ENCODE measurements around the gene RFX1. TPM values are rescaled to one million over a fixed set of nuclear protein-coding genes. Genes with fewer than 3 reads are reported as not detected.
A peak's percentile ranks its signal among the peaks of the same experiment; 100 is the strongest.

The RFX1 gene
- total and polyA plus RNA-seq, 2 donors (not counting 1 experiment from before 2014, with no cell fraction given) = 9.2 to 33.3 TPM

GRCh38 chr19:13966684-13967128 is 39.4 kb downstream of the RFX1 start:
- peaks cover 0 to 48% of the 10 kb centered on the region in 2 experiments for H3K36me3 ChIP-seq (replicated peaks in 1 of 2; ENCODE audit: control extremely low read depth in 1 of 2, control insufficient read depth in 1 of 2, extremely low read depth in 1 of 2, insufficient read depth in 2 of 2, low read length in 1 of 2)
- DNase-seq = peak; percentile 4
- intact Hi-C loops (cut with micrococcal nuclease) = no loop called here

More at GRCh38 chr19:13966684-13967128, 39.4 kb downstream of the RFX1 start:
- no peak for TF ChIP-seq EZH2 (IDR thresholded peaks at IDR 0.05; ENCODE audit: borderline replicate concordance, insufficient read depth, low read depth, low read length, poor library complexity, severe bottlenecking)
- TF ChIP-seq CTCF (IDR thresholded peaks at IDR 0.05) = no peak
- Histone ChIP-seq H3K4me1 (ENCODE audit: control insufficient read depth in 2 of 2, insufficient read depth in 2 of 2, low read length in 2 of 2) (no peaks in the 10 kb centered on the region), H4K20me1 (ENCODE audit: control insufficient read depth, insufficient read depth, low read length, poor library complexity, severe bottlenecking) (no peaks in the 10 kb centered on the region), H3K79me2 (ENCODE audit: control insufficient read depth, insufficient read depth, low read length) (no peaks in the 10 kb centered on the region), H3K4me3 (ENCODE audit: control extremely low read depth in 1 of 5, extremely low read depth in 1 of 5, insufficient read depth in 1 of 5, low read depth in 2 of 5, low read length in 4 of 5) (no peak overlapping the region), H3K9ac (ENCODE audit: low read length) (no peak overlapping the region), H2AFZ (ENCODE audit: insufficient read depth, low read depth, low read length, poor library complexity, severe bottlenecking) (no peak overlapping the region), H3K27ac (ENCODE audit: low read length in 2 of 2) (no peak overlapping the region), H3K27me3 (replicated peaks in 1 of 4; ENCODE audit: control extremely low read depth in 1 of 4, control insufficient read depth in 3 of 4, insufficient read depth in 4 of 4, low read length in 3 of 4) (no peaks in the 10 kb centered on the region), H3K9me3 (ENCODE audit: control extremely low read depth in 1 of 3, control insufficient read depth in 2 of 3, insufficient read depth in 1 of 3, low read length in 2 of 3) (peaks cover 0 to 3% (median 0%) of the 10 kb centered on the region in 3 donors), H3K4me2 (replicated peaks; ENCODE audit: low read depth, low read length, poor library complexity, severe bottlenecking) (no peak overlapping the region)
- Mint-ChIP-seq H3K4me1 (no peaks in the 10 kb centered on the region), H3K9me3 (ENCODE audit: insufficient read depth) (no peaks in the 10 kb centered on the region), H3K27me3 (no peaks in the 10 kb centered on the region), H3K27ac (no peak overlapping the region), H3K4me3 (no peak overlapping the region)
- ATAC-seq (ENCODE audit: low read depth) = no peak
- POLR2A ChIA-PET = interaction anchor here (0.5 to 0.6 kb wide), 3 partner anchors 48 to 68 kb away, joined by 3 to 5 read pairs (median 3); no protein-coding TSS in a partner anchor
- CTCF ChIA-PET = no interaction called here
- 96% methylated on average over 14 of the region's 14 CpGs for WGBS (ENCODE audit: insufficient coverage)

Measured in B cell (primary cell).